CD1c-positive myeloid dendritic cell (primary cell): ENCODE measurements around the gene ZBTB34.

ENCODE experiments used
- DNase-seq: peaks from one replicate; pipeline ENCODE4 v3.0.0-alpha.2; 2016; ENCODE audit errors: extremely low spot score

Gene ZBTB34

GRCh38 chr9:126844085-126844484 is 16.4 kb upstream of the ZBTB34 start:
- no peak for DNase-seq

- no peak for DNase-seq
These were observed 13.4 kb upstream of the ZBTB34 start for GRCh38 chr9:126847051-126847450.

- no peak for DNase-seq
These were observed 10.7 kb upstream of the ZBTB34 start for GRCh38 chr9:126849591-126850225.

- DNase-seq, result no peak
These were observed 9.1 kb upstream of the ZBTB34 start for GRCh38 chr9:126851286-126851880.

- no peak for DNase-seq
These were observed 8.3 kb upstream of the ZBTB34 start for GRCh38 chr9:126852086-126852688.

DNA sequence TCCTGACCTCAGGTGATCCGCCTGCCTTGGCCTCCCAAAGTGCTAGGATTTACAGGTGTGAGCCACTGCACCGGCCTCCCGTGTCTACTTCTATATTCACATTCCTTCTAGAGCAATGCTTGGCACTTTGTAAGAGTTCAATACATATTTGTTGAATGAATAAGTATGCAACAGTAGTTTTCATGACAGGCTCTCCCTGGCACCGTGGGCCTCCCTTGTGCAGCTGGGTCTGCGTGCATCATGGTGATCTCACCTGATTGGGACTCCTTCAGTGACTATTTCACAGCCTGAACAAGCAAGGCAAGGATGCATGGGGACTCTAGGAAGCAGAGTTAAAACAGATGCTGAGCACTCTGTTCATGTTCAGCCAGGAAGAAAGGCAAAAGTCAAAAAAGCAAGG is 6.8 kb upstream of the ZBTB34 start:
- DNase-seq, result no peak

DNA sequence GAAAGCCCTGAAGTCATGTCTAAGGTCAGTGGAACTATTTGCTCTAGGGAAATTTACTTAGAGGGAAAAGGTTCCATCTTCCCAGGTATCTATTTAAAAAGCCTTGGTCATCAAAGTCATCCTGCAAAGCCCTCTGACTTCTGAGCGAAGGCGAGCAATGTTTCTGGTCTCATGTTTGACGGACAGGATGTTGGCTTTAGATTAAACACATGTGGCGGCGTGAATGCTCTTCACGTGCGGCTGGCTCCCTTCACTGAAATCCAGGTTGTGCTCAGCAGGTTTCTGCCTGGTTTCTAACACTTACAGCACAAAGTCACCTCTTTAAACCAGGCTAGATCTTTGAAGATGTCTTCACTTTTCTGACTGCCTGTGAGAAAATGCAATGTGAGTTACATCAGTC is 5.7 kb upstream of the ZBTB34 start:
- DNase-seq, result no peak

GRCh38 chr9:126856326-126856877 is 4.0 kb upstream of the ZBTB34 start:
- DNase-seq, result no peak

DNA sequence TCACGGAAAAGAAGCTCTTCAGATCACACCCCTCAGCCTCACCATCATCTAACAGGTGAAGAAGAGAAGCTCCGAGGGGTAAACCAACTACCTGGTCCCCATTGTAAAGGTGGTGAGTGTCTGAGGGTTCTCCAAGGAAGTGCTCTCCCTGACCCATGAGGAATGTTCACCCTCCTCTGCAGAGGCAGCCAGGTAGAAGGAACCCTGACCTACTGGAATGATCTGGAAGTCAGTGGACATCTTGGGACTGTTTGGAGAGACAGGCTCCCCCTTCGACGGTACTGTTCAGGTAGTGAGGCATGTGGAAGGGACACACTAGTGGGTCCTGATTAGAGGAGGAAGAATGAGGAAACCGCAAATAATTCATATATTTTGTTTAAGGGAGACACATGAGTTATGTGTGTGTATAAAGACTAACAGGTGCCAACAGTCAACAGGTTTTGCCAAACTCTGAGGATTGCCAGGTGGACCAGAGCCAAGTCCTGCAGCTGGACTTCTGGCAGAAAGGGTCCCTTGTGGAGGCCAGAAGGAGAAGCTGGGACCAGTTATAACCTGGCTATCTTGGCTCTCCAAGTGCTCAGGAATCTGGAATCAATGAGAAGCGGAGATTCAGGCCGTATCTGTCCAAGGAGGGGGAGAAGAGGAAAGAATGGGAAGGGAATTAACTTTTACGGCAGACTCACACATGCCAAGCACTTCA is 3.0 kb upstream of the ZBTB34 start:
- no peak for DNase-seq

DNA sequence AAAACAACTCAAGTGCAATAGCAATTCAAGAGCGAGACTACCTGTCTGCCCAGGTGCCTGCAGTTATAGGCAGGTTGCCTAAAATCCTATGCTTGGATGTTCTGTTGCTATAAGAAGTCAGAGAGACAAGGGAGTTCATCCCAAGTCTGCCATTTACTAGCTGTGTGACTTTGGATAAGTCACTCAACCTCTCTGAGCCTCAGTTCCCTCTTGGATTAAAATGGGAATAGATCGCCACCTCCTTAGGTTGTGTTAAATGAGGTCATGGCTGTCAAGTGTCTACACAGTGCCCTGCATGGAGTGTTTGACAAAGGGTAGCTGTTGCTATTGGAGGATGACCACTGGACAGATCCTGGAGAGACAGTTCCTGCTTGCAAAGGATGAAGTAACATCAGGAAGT is 1.3 kb upstream of the ZBTB34 start:
- no peak for DNase-seq

GRCh38 chr9:126860757-126861466 is 473 bp downstream of the ZBTB34 start:
- DNase-seq, result peak; percentile 15

GRCh38 chr9:126861707-126862103 is 1.3 kb downstream of the ZBTB34 start:
- peak; percentile 54 for DNase-seq

DNA sequence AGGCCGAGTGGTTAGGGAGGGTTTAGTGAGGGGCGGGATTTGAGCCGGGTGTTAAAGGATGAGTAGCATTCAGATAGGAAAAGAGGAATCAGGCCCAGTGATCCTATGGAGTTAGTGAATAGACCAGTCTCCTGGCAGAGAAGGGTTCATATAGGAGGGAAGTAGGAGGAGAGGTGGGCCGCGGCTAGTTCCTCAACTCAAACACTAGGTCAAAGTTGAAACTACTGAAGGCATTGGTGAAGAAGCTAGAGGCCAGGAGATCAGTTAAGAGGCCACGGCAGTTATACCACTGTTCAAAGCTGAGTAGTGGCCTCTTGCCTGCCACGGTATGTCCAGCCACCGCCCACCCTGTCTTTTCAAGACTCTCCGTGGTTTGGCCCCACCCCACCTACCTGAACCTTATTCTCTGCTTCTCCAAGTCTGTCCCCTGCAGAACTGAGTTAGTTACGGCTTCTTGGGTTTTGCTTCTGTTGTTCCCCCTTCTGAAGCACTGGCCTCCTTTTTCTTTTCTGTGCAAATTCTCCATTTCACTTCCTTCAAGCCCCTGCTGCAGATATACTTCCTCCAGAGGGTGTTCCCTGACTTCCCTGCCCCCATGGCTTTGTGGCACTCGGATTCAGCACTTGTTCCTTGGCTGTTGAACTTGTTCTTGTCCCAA is 1.8 kb downstream of the ZBTB34 start:
- peak; percentile 80 for DNase-seq

DNA sequence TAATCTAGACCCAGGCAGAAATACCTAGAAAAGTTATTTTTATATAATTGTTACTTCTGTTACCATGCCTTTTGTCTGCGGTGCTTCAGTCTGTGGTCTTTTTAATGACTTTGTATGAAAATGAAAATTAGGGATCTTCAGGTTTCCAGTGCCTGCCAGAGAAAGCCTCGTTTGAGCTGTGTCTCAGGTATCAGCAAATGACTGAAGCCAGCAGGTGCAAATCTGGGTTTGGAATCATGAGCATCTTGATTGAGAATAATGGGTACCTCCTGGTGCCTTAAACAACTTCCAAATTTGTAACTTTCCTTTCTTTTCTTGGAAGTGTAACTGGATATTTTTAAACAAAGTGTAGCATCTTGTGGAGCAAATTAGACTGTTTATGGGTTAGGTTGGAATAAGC is 4.3 kb downstream of the ZBTB34 start:
- DNase-seq, result no peak

DNA sequence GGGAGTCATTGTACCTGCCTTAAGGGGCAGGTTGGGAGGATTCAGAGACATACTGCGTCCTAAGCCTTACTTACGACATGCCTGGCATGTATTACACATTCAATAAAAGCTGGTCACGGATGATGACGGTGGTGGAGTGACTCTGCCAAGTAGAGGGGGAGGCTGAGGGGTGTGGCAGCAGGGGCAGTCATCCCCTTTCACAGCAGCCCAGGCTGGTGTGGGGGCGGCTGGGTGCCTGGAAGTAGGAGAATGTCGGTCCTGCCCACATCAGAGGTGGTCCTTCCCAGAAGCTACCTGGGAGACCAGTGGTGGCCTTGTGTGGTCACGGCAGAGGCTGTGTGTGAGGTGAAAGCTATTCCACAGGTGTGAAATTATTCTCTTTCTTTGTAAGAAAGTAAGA is 8.9 kb downstream of the ZBTB34 start:
- DNase-seq, result no peak

GRCh38 chr9:126872516-126872915 is 12.1 kb downstream of the ZBTB34 start:
- no peak for DNase-seq

GRCh38 chr9:126874546-126875314 is 14.3 kb downstream of the ZBTB34 start:
- no peak for DNase-seq

GRCh38 chr9:126875756-126876510 is 15.5 kb downstream of the ZBTB34 start:
- DNase-seq, result no peak

GRCh38 chr9:126876531-126876930 is 16.1 kb downstream of the ZBTB34 start:
- DNase-seq, result no peak

GRCh38 chr9:126877418-126877817 is 17.0 kb downstream of the ZBTB34 start:
- DNase-seq, result no peak
